Measurements from ENCODE around the gene SETD1A. TPM values are rescaled to one million over a fixed set of nuclear protein-coding genes. Genes with fewer than 3 reads are reported as not detected.
A peak's percentile ranks its signal among the peaks of the same experiment; 100 is the strongest.

Gene SETD1A
- total and polyA plus RNA-seq, 2 donors (not counting 1 experiment from before 2014, with no cell fraction given): 1.4 to 3.5 TPM

GRCh38 chr16:30996324-30996984 is 38.9 kb downstream of the SETD1A start:
- Histone ChIP-seq H3K4me2 (ENCODE audit: extremely low read depth, insufficient read depth, low read length) (peak overlapping the region; percentile 96), H3K27me3 (ENCODE audit: control insufficient read depth, insufficient read depth, low read length) (no peaks in the 10 kb centered on the region), H3K79me2 (ENCODE audit: control insufficient read depth, insufficient read depth, low read length) (no peaks in the 10 kb centered on the region), H3K4me1 (ENCODE audit: control insufficient read depth, extremely low read depth, insufficient read depth, low read length) (peaks cover 21% of the 10 kb centered on the region), H3K27ac (ENCODE audit: insufficient read depth, low read length) (peak overlapping the region; percentile 86), H3K36me3 (ENCODE audit: control insufficient read depth, insufficient read depth, low read length) (peaks cover 4% of the 10 kb centered on the region), H3K9me3 (ENCODE audit: control insufficient read depth, insufficient read depth, low read depth, low read length) (no peaks in the 10 kb centered on the region), H2AFZ (ENCODE audit: low read length) (peak overlapping the region; percentile 85), H3K9ac (ENCODE audit: insufficient read depth, low read length) (peak overlapping the region; percentile 75), H3K4me3 (replicated peaks in 1 of 4; ENCODE audit: control extremely low read depth in 1 of 4, insufficient read depth in 1 of 4, low read depth in 3 of 4, low read length in 4 of 4) (peak overlapping the region; percentile 55 to 71 (median 64)), H4K20me1 (ENCODE audit: control insufficient read depth, extremely low read depth, insufficient read depth, low read length) (no peaks in the 10 kb centered on the region)
- DNase-seq (ENCODE audit: low read depth in 2 of 2): no peak
- TF ChIP-seq, protein P1, sequence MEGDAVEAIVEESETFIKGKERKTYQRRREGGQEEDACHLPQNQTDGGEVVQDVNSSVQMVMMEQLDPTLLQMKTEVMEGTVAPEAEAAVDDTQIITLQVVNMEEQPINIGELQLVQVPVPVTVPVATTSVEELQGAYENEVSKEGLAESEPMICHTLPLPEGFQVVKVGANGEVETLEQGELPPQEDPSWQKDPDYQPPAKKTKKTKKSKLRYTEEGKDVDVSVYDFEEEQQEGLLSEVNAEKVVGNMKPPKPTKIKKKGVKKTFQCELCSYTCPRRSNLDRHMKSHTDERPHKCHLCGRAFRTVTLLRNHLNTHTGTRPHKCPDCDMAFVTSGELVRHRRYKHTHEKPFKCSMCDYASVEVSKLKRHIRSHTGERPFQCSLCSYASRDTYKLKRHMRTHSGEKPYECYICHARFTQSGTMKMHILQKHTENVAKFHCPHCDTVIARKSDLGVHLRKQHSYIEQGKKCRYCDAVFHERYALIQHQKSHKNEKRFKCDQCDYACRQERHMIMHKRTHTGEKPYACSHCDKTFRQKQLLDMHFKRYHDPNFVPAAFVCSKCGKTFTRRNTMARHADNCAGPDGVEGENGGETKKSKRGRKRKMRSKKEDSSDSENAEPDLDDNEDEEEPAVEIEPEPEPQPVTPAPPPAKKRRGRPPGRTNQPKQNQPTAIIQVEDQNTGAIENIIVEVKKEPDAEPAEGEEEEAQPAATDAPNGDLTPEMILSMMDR (conservative IDR thresholded peaks at IDR 0.05 in 1 of 2, IDR thresholded peaks at IDR 0.05 in 1 of 2; ENCODE audit: low read depth in 1 of 2, low read length in 2 of 2): no peak
- TF ChIP-seq EZH2 (IDR thresholded peaks at IDR 0.05; ENCODE audit: low read length, missing control alignments): no peak

GRCh38 chr16:30996985-30997724 is 39.6 kb downstream of the SETD1A start:
- TF ChIP-seq, protein P1 (conservative IDR thresholded peaks at IDR 0.05 in 1 of 2, IDR thresholded peaks at IDR 0.05 in 1 of 2; ENCODE audit: low read depth in 1 of 2, low read length in 2 of 2): no peak
- no peak for TF ChIP-seq EZH2 (IDR thresholded peaks at IDR 0.05; ENCODE audit: low read length, missing control alignments)
- Histone ChIP-seq H2AFZ (ENCODE audit: low read length) (peak overlapping the region; percentile 85), H3K27ac (ENCODE audit: insufficient read depth, low read length) (peak overlapping the region; percentile 95), H3K4me3 (replicated peaks in 1 of 4; ENCODE audit: control extremely low read depth in 1 of 4, insufficient read depth in 1 of 4, low read depth in 3 of 4, low read length in 4 of 4) (peak overlapping the region; percentile 55 to 71 (median 64)), H3K27me3 (ENCODE audit: control insufficient read depth, insufficient read depth, low read length) (no peaks in the 10 kb centered on the region), H3K9ac (ENCODE audit: insufficient read depth, low read length) (peak overlapping the region; percentile 75), H3K4me1 (ENCODE audit: control insufficient read depth, extremely low read depth, insufficient read depth, low read length) (peaks cover 21% of the 10 kb centered on the region), H4K20me1 (ENCODE audit: control insufficient read depth, extremely low read depth, insufficient read depth, low read length) (no peaks in the 10 kb centered on the region), H3K4me2 (ENCODE audit: extremely low read depth, insufficient read depth, low read length) (peak overlapping the region; percentile 96), H3K9me3 (ENCODE audit: control insufficient read depth, insufficient read depth, low read depth, low read length) (no peaks in the 10 kb centered on the region), H3K79me2 (ENCODE audit: control insufficient read depth, insufficient read depth, low read length) (no peaks in the 10 kb centered on the region), H3K36me3 (ENCODE audit: control insufficient read depth, insufficient read depth, low read length) (peaks cover 4% of the 10 kb centered on the region)
- DNase-seq (ENCODE audit: low read depth in 2 of 2): peak; percentile 64 to 69
